DND-41 (cell line): ENCODE measurements around the gene PRKAR2A.

Experiments
- CTCF ChIP-seq: IDR thresholded peaks from 2 replicates; pipeline ENCODE4 v1.5.1; 2012; ENCODE audit warnings: borderline replicate concordance, low read length, moderate library complexity, mild to moderate bottlenecking; ENCODE audit not compliant: poor library complexity, severe bottlenecking; ENCODE audit errors: extremely low read depth
- EZH2 ChIP-seq: IDR thresholded peaks from 3 replicates; pipeline ENCODE4 v1.6.1; 2012; ENCODE audit warnings: borderline replicate concordance, low read depth, mild to moderate bottlenecking, moderate library complexity, low read length, inconsistent platforms; ENCODE audit not compliant: severe bottlenecking

DNA sequence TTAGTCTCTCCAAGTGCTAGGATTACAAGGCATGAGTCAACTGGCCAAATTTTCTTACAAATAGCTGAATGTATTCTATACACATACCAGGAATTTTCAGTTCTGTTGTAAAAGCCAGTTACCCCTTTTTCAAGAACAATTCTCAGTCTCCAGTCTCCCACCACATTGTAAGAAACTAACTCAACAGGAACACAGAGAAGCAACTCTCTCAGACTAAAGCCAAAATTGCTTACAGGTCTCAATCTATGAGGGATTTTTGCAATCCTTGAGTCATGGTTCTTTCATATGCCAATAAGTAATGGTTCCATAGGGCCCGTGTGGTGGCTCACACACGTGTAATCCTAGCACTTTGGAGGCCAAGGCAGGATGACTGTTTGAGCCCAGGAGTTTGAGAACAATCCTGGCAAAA, 139.2 kb downstream of the PRKAR2A start:
- no peak for TF ChIP-seq CTCF
- no peak for TF ChIP-seq EZH2
